ENCODE data around the gene RAD54L2. TPM values are rescaled to one million over a fixed set of nuclear protein-coding genes. Genes with fewer than 3 reads are reported as not detected.
"Not testable (repeated sequence)": the region's sequence is repeated elsewhere in the genome, so short reads cannot be mapped to it uniquely, and the experiment has no call there.

The RAD54L2 gene
- total and polyA plus RNA-seq, 2 of the 4 experiments (the other 2 are of a cell fraction), result 6.8 to 24.2 TPM

- no peak overlapping the region for H2BK15ac ChIP-seq (ENCODE audit: low read depth, low read length)
- ChIA-PET POLR2A (ENCODE audit: unreplicated experiment) (no interaction called here), CTCF (no interaction called here)
- H3K4me1 ChIP-seq (ENCODE audit: control insufficient read depth, insufficient read depth, low read length), result no peaks in the 10 kb centered on the region
- no peak overlapping the region for H3K27ac ChIP-seq (ENCODE audit: insufficient read depth, low read length)
- H4K20me1 ChIP-seq (ENCODE audit: insufficient read depth, low read length), result no peaks in the 10 kb centered on the region
- no peaks in the 10 kb centered on the region for H3K36me3 ChIP-seq (ENCODE audit: control insufficient read depth, insufficient read depth, low read length)
- dilution Hi-C loops (cut with HindIII; ENCODE audit: low sequenced_read_pairs, unreplicated experiment), result no loop called here
- no peaks in the 10 kb centered on the region for H3K9me1 ChIP-seq (ENCODE audit: insufficient read depth, low read length)
- no peak for ATAC-seq (ENCODE audit: low read depth)
- H3K4me2 ChIP-seq (ENCODE audit: low read depth, low read length), result no peak overlapping the region
- H3K56ac ChIP-seq (ENCODE audit: extremely low read depth, insufficient read depth, low read length), result no peak overlapping the region
- H3K18ac ChIP-seq (ENCODE audit: low read depth, low read length), result no peak overlapping the region
- H2BK120ac ChIP-seq (ENCODE audit: low read depth, low read length), result no peak overlapping the region
- intact Hi-C loops (cut with micrococcal nuclease), result no loop called here
- H2AK5ac ChIP-seq (ENCODE audit: low read depth, low read length), result no peak overlapping the region
- no CpG with 5 or more reads among the region's 2 CpGs for whole genome bisulfite sequencing, 2 experiments (ENCODE audit: extremely low coverage in 2 of 2, insufficient read length in 1 of 2)
- no peak overlapping the region for H4K8ac ChIP-seq (ENCODE audit: low read depth in 2 of 2, low read length in 2 of 2)
- H3K9me3 ChIP-seq (ENCODE audit: control insufficient read depth, insufficient read depth, low read length), result no peaks in the 10 kb centered on the region
- BruUV-seq (replicated peaks), result no TSS peak
- no peak overlapping the region for H2BK20ac ChIP-seq (ENCODE audit: low read depth, low read length)
- H3K4ac ChIP-seq (ENCODE audit: low read depth, low read length), result no peak overlapping the region
- no peak overlapping the region for H2BK5ac ChIP-seq (ENCODE audit: low read depth, low read length, poor library complexity, severe bottlenecking)
- no peaks in the 10 kb centered on the region for H3K79me1 ChIP-seq (ENCODE audit: low read depth in 1 of 2, low read length in 2 of 2)
- no peak for DNase-seq
- in situ Hi-C loops (cut with MboI; ENCODE audit: low sequenced_read_pairs), result loop anchor here (25.0 kb wide), 1 partner anchor 267 kb away; the partner anchor contains the start of gene IQCF6
- no peak overlapping the region for H4K91ac ChIP-seq (ENCODE audit: insufficient read depth, low read depth, low read length)
- H4K5ac ChIP-seq (ENCODE audit: low read depth, low read length), result no peak overlapping the region
- H2AFZ ChIP-seq (replicated peaks; ENCODE audit: low read length, poor library complexity), result no peak overlapping the region
- no peak overlapping the region for H3K23ac ChIP-seq (ENCODE audit: low read depth, low read length)
- TF ChIP-seq, protein P1, sequence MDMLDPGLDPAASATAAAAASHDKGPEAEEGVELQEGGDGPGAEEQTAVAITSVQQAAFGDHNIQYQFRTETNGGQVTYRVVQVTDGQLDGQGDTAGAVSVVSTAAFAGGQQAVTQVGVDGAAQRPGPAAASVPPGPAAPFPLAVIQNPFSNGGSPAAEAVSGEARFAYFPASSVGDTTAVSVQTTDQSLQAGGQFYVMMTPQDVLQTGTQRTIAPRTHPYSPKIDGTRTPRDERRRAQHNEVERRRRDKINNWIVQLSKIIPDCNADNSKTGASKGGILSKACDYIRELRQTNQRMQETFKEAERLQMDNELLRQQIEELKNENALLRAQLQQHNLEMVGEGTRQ (IDR thresholded peaks at IDR 0.05; ENCODE audit: low read depth, low read length), result no peak
- no peak for TF ChIP-seq CEBPB (IDR thresholded peaks at IDR 0.05; ENCODE audit: low read depth, low read length)
- TF ChIP-seq MAZ (IDR thresholded peaks at IDR 0.05; ENCODE audit: borderline replicate concordance, low read depth, low read length), result no peak
- no peak overlapping the region for H3K14ac ChIP-seq (replicated peaks; ENCODE audit: low read depth, low read length)
- no peak overlapping the region for H3K4me3 ChIP-seq (ENCODE audit: insufficient read depth, low read depth, low read length)
- no peak overlapping the region for H3K9ac ChIP-seq (ENCODE audit: low read depth, low read length)
- peaks cover 11% of the 10 kb centered on the region for H3K27me3 ChIP-seq (ENCODE audit: control insufficient read depth, insufficient read depth, low read length)
- H2AK9ac ChIP-seq (replicated peaks; ENCODE audit: low read depth, low read length, poor library complexity), result no peak overlapping the region
Measured at GRCh38 chr3:51519848-51520247, 18.7 kb upstream of the RAD54L2 start.

GRCh38 chr3:51520906-51521730 lies 17.4 kb upstream of the RAD54L2 start:
- H3K4me2 ChIP-seq (ENCODE audit: low read depth, low read length); BruUV-seq (replicated peaks); H3K18ac ChIP-seq (ENCODE audit: low read depth, low read length); H3K4me3 ChIP-seq (ENCODE audit: insufficient read depth, low read depth, low read length); H3K23ac ChIP-seq (ENCODE audit: low read depth, low read length); H2AK5ac ChIP-seq (ENCODE audit: low read depth, low read length); H2BK15ac ChIP-seq (ENCODE audit: low read depth, low read length); DNase-seq; intact Hi-C loops (cut with micrococcal nuclease); H2AFZ ChIP-seq (replicated peaks; ENCODE audit: low read length, poor library complexity); H3K9me3 ChIP-seq (ENCODE audit: control insufficient read depth, insufficient read depth, low read length); H3K9ac ChIP-seq (ENCODE audit: low read depth, low read length); H2BK5ac ChIP-seq (ENCODE audit: low read depth, low read length, poor library complexity, severe bottlenecking); H2BK120ac ChIP-seq (ENCODE audit: low read depth, low read length); H2AK9ac ChIP-seq (replicated peaks; ENCODE audit: low read depth, low read length, poor library complexity); H4K5ac ChIP-seq (ENCODE audit: low read depth, low read length); H4K8ac ChIP-seq (ENCODE audit: low read depth in 2 of 2, low read length in 2 of 2); H3K14ac ChIP-seq (replicated peaks; ENCODE audit: low read depth, low read length); H3K36me3 ChIP-seq (ENCODE audit: control insufficient read depth, insufficient read depth, low read length); H3K4me1 ChIP-seq (ENCODE audit: control insufficient read depth, insufficient read depth, low read length); H4K20me1 ChIP-seq (ENCODE audit: insufficient read depth, low read length); H3K4ac ChIP-seq (ENCODE audit: low read depth, low read length); POLR2A ChIA-PET (ENCODE audit: unreplicated experiment); H3K79me1 ChIP-seq (ENCODE audit: low read depth in 1 of 2, low read length in 2 of 2); H2BK20ac ChIP-seq (ENCODE audit: low read depth, low read length); ATAC-seq (ENCODE audit: low read depth); H3K56ac ChIP-seq (ENCODE audit: extremely low read depth, insufficient read depth, low read length); H4K91ac ChIP-seq (ENCODE audit: insufficient read depth, low read depth, low read length); dilution Hi-C loops (cut with HindIII; ENCODE audit: low sequenced_read_pairs, unreplicated experiment); H3K9me1 ChIP-seq (ENCODE audit: insufficient read depth, low read length); H3K27ac ChIP-seq (ENCODE audit: insufficient read depth, low read length): not testable (repeated sequence)
- CTCF ChIA-PET, result interaction anchor here (0.6 kb wide), 1 partner anchor 68 kb away, joined by 4 read pairs; no protein-coding TSS in a partner anchor
- in situ Hi-C loops (cut with MboI; ENCODE audit: low sequenced_read_pairs), result loop anchor here (25.0 kb wide), 1 partner anchor 266 kb away; the partner anchor contains the start of gene IQCF6
- peaks cover 12% of the 10 kb centered on the region for H3K27me3 ChIP-seq (ENCODE audit: control insufficient read depth, insufficient read depth, low read length)
- WGBS, 2 experiments (ENCODE audit: extremely low coverage in 2 of 2, insufficient read length in 1 of 2), result 80% methylated on average over 1 of the region's 5 CpGs; no CpG with 5 or more reads in 1 of the 2 experiments
